A673 (cell line): ENCODE measurements around the gene PILRA. TPM values are rescaled to one million over a fixed set of nuclear protein-coding genes. Genes with fewer than 3 reads are reported as not detected.

Source experiments
- BruUV-seq: library from RNA; stranded (reverse); fragments of 400-500 nt; replicated peaks from 2 replicates; lab custom pipeline; 2021; lab: Mats Ljungman, UMichigan
- CTCF ChIA-PET: fragments of 300-600 bp; sonication (Branson Sonifier 250); formaldehyde crosslinking; loops from one replicate; lab custom pipeline; 2022; ENCODE audit warnings: antibody characterized with exemption; lab: Charles Lee
- POLR2A ChIA-PET: fragments of 300-600 bp; sonication (Branson Sonifier 250); formaldehyde crosslinking; loops from one replicate; lab custom pipeline; 2022; ENCODE audit warnings: antibody characterized with exemption; ENCODE audit not compliant: low non-redundant PET; lab: Charles Lee
- DNase-seq: peaks from one replicate; pipeline ENCODE4 v3.0.0-alpha.2; 2015; ENCODE audit warnings: low spot score
- H3K27ac ChIP-seq: fragments of 200-600 bp; sonication (generic); 2 replicates; pipeline ENCODE4 v1.5.1; 2016; ENCODE audit warnings: mixed run types, low read depth, mild to moderate bottlenecking, mixed read lengths, antibody characterized with exemption, low read length; ENCODE audit not compliant: poor library complexity, severe bottlenecking
- H3K27me3 ChIP-seq: fragments of 200-600 bp; sonication (generic); replicated peaks from 2 replicates; pipeline ENCODE4 v1.6.1; 2017; ENCODE audit warnings: mixed run types, low read depth, mild to moderate bottlenecking, mixed read lengths, antibody characterized with exemption, low read length; ENCODE audit not compliant: insufficient read depth, poor library complexity
- H3K36me3 ChIP-seq: fragments of 200-600 bp; sonication (generic); 2 replicates; pipeline ENCODE4 v1.6.1; 2016; ENCODE audit warnings: mixed run types, mild to moderate bottlenecking, mixed read lengths, antibody characterized with exemption, low read length; ENCODE audit not compliant: insufficient read depth, poor library complexity, severe bottlenecking
- H3K4me1 ChIP-seq: fragments of 200-600 bp; sonication (generic); 2 replicates; pipeline ENCODE4 v1.6.1; 2017; ENCODE audit warnings: mixed run types, mild to moderate bottlenecking, mixed read lengths, antibody characterized with exemption, low read length; ENCODE audit not compliant: insufficient read depth, poor library complexity, severe bottlenecking
- H3K4me3 ChIP-seq: fragments of 200-600 bp; sonication (generic); 2 replicates; pipeline ENCODE4 v1.5.1; 2016; ENCODE audit warnings: low read depth, mixed run types, mild to moderate bottlenecking, mixed read lengths, low read length; ENCODE audit not compliant: poor library complexity, severe bottlenecking
- H3K9me3 ChIP-seq: fragments of 200-600 bp; sonication (generic); 2 replicates; pipeline ENCODE4 v1.6.1; 2016; ENCODE audit warnings: mixed run types, low read depth, mild to moderate bottlenecking, mixed read lengths, antibody characterized with exemption, low read length; ENCODE audit not compliant: poor library complexity, severe bottlenecking
- EZH2 ChIP-seq: fragments of 200-600 bp; sonication (generic); IDR thresholded peaks from 2 replicates; pipeline ENCODE4 v1.6.1; 2017; ENCODE audit warnings: borderline replicate concordance, low read depth, mild to moderate bottlenecking, mixed read lengths, antibody characterized with exemption, low read length; ENCODE audit not compliant: poor library complexity, severe bottlenecking
- intact Hi-C: fragments of 100-400 bp; cut with micrococcal nuclease; formaldehyde crosslinking; loops from one replicate; pipeline ENCODE4 v1.10.0; 2022; ENCODE audit not compliant: unreplicated experiment
- total RNA-seq: library from RNA; stranded (reverse); gene quantifications from 2 replicates; pipeline ENCODE4 v1.2.3, GENCODE V29; 2021
- TF ChIP-seq, protein P1 (sequence below): fragments of 300-800, 200-600 bp; sonication (generic); conservative IDR thresholded peaks from 2 replicates; pipeline ENCODE4 v1.5.1; 2017; ENCODE audit warnings: low read depth, mild to moderate bottlenecking, antibody characterized with exemption, low read length, moderate library complexity, mixed read lengths

PILRA gene
- total RNA-seq, 1 experiment from 2014 or later, result 1.5 TPM

DNA sequence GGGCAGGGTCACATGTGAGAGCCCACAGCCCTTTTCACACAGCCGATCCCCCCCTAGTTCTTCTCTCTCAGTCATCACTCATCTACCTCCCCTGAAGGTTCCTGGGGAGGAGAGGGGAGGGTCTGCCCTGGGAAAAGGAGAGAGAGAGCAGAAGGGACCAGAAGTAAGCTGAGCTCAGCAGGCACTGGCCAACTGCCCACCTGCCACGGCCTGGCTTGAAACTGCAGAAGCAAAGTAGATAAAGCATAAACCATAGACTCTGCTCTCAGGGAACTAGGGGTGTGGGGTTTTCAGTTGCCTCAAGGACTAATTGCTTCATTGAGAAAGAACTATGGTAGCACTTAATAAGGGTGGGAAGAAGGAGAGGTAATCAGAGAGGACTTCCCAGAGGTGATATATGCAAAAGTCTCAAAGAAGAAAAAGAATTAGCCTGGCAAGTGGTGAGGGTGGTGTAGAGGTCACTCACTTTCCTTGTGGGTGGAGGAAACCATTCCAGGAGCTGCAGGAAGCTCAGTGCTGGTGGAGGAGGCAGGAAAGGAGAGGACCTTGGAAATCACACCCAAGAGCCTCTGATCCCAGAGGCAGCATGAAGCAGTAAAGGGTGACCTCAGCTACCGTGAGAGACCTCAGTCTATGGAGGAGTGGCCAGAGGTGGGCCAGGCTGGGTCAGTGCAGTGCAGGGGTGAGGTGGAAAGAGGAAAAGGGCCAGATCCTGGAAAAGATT is 17.2 kb downstream of the PILRA start:
- POLR2A ChIA-PET, result no interaction called here
- BruUV-seq, result no TSS peak
- H3K27ac ChIP-seq, result no peak overlapping the region

DNA sequence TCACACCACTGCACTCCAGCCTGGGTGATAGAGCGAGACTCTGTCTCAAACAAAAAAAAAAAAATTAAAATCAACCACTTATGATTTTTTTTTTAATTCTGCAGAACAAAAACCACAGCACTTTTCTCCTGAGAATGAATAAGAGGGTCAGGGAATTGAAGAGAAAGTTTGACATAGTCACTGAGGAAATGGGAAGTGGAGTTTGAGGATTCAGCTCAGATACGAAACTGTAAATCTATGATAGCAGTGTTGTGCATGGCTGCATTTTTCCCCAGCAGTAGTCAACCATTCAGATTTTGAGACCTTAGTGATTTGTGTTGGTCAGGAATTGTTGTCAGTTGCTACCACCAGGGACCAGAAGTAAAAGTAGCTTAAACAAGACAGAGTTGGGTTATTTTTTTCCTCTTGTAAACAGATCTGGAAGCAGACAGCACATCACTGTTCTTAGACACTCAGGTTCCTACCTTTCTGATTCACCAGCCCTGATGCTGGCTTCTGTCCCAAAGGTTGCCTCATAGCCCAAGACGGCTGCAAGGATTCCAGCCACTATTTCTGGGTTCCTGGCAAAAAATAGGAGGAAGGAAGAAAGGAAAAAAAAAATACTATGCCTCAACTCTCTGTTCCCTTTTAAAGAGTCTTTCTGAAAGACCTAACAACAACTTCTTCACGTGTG is 20.1 kb downstream of the PILRA start:
- H3K27ac ChIP-seq, result no peak overlapping the region
- POLR2A ChIA-PET, result no interaction called here
- TF ChIP-seq EZH2, result no peak
- TF ChIP-seq, protein P1, sequence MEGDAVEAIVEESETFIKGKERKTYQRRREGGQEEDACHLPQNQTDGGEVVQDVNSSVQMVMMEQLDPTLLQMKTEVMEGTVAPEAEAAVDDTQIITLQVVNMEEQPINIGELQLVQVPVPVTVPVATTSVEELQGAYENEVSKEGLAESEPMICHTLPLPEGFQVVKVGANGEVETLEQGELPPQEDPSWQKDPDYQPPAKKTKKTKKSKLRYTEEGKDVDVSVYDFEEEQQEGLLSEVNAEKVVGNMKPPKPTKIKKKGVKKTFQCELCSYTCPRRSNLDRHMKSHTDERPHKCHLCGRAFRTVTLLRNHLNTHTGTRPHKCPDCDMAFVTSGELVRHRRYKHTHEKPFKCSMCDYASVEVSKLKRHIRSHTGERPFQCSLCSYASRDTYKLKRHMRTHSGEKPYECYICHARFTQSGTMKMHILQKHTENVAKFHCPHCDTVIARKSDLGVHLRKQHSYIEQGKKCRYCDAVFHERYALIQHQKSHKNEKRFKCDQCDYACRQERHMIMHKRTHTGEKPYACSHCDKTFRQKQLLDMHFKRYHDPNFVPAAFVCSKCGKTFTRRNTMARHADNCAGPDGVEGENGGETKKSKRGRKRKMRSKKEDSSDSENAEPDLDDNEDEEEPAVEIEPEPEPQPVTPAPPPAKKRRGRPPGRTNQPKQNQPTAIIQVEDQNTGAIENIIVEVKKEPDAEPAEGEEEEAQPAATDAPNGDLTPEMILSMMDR, result no peak
- no peak for DNase-seq
- no peak overlapping the region for H3K4me3 ChIP-seq
- CTCF ChIA-PET, result no interaction called here
- no peaks in the 10 kb centered on the region for H3K9me3 ChIP-seq
- no peaks in the 10 kb centered on the region for H3K27me3 ChIP-seq
- no TSS peak for BruUV-seq
- H3K4me1 ChIP-seq, result no peaks in the 10 kb centered on the region
- intact Hi-C loops, result no loop called here
- no peaks in the 10 kb centered on the region for H3K36me3 ChIP-seq

More for the DNA sequence above, 17.2 kb downstream of the PILRA start:
- Histone ChIP-seq H3K27me3 (no peaks in the 10 kb centered on the region), H3K4me1 (no peaks in the 10 kb centered on the region), H3K9me3 (no peaks in the 10 kb centered on the region), H3K36me3 (no peaks in the 10 kb centered on the region), H3K4me3 (no peak overlapping the region)
- CTCF ChIA-PET, result no interaction called here
- intact Hi-C loops, result no loop called here
- TF ChIP-seq EZH2, result no peak
- TF ChIP-seq, protein P1, result no peak
- DNase-seq, result no peak

- no peaks in the 10 kb centered on the region for H3K36me3 ChIP-seq
- H3K27me3 ChIP-seq, result no peaks in the 10 kb centered on the region
- TF ChIP-seq, protein P1, result no peak
- no peak for TF ChIP-seq EZH2
- H3K4me3 ChIP-seq, result no peak overlapping the region
- ChIA-PET POLR2A (no interaction called here), CTCF (no interaction called here)
- no peak for DNase-seq
- no peak overlapping the region for H3K27ac ChIP-seq
- no TSS peak for BruUV-seq
- intact Hi-C loops, result no loop called here
- H3K9me3 ChIP-seq, result no peaks in the 10 kb centered on the region
- no peaks in the 10 kb centered on the region for H3K4me1 ChIP-seq
Measured at GRCh38 chr7:100394077-100394476, 20.8 kb downstream of the PILRA start.
